HEK293 (cell line): Measurements from ENCODE around the gene MRPL3.

Source experiments
- CTCF ChIA-PET: fragments of 350-600 bp; formaldehyde crosslinking; extraction: SDS; loops from one replicate; lab custom pipeline; 2021; ENCODE audit warnings: antibody characterized with exemption; lab: Yijun Ruan, JAX
- POLR2A ChIA-PET: fragments of 300-600 bp; formaldehyde crosslinking; extraction: SDS; loops from one replicate; lab custom pipeline; 2020; ENCODE audit warnings: antibody characterized with exemption, inconsistent platforms; lab: Yijun Ruan, JAX
- H3K27ac ChIP-seq: fragments of 200-500 bp; sonication (Bioruptor generic); 2 replicates; pipeline ENCODE4 v1.5.1; 2014; ENCODE audit warnings: low read depth, low read length, control low read depth, inconsistent platforms; ENCODE audit errors: extremely low read depth
- H3K36me3 ChIP-seq, 2 experiments: fragments of 200-500 bp in 1 of 2; sonication (Bioruptor generic) in 1 of 2; 1 replicate in 1 of 2; 2 replicates in 1 of 2; pipeline ENCODE4 v1.5.1; 2014 to 2017; ENCODE audit warnings: inconsistent platforms in 2 of 2, low read length in 2 of 2; ENCODE audit not compliant: control insufficient read depth in 2 of 2, insufficient read depth in 1 of 2
- H3K4me1 ChIP-seq: fragments of 200-500 bp; sonication (Bioruptor generic); 2 replicates; pipeline ENCODE4 v1.5.1; 2014; ENCODE audit warnings: mild to moderate bottlenecking, low read length, inconsistent platforms; ENCODE audit not compliant: control insufficient read depth, insufficient read depth
- H3K4me3 ChIP-seq: 2 replicates; pipeline ENCODE4 v1.5.1; 2011; ENCODE audit warnings: low read depth, mild to moderate bottlenecking, control low read depth, low read length, moderate library complexity
- H3K9me3 ChIP-seq: fragments of 200-500 bp; sonication (Bioruptor generic); 2 replicates; pipeline ENCODE4 v1.5.1; 2014; ENCODE audit warnings: low read depth, low read length, inconsistent platforms; ENCODE audit not compliant: control insufficient read depth, insufficient read depth
- BCL11B ChIP-seq: fragments of 450-650 bp; formaldehyde crosslinking; IDR thresholded peaks from 2 replicates; pipeline ENCODE4 v1.5.1; 2016; ENCODE audit warnings: low read depth, missing biosample characterization, missing genetic modification characterization
- HOXA7 ChIP-seq: sonication (generic); formaldehyde crosslinking; IDR thresholded peaks from 2 replicates; pipeline ENCODE4 v1.8.1; 2022; ENCODE audit warnings: missing genetic modification reagents, borderline replicate concordance
- HOXC10 ChIP-seq: sonication (generic); formaldehyde crosslinking; IDR thresholded peaks from 2 replicates; pipeline ENCODE4 v1.8.1; 2023; ENCODE audit warnings: mild to moderate bottlenecking, missing genetic modification reagents
- IKZF3 ChIP-seq: fragments of 450-650 bp; IDR thresholded peaks from 2 replicates; pipeline ENCODE4 v1.5.0; 2018; ENCODE audit warnings: missing biosample characterization, mild to moderate bottlenecking, missing genetic modification characterization, moderate library complexity
- KLF17 ChIP-seq: fragments of 450-650 bp; formaldehyde crosslinking; IDR thresholded peaks from 2 replicates; pipeline ENCODE4 v1.5.1; 2016; ENCODE audit warnings: missing biosample characterization, missing genetic modification characterization
- KLF9 ChIP-seq: fragments of 450-650 bp; formaldehyde crosslinking; IDR thresholded peaks from 2 replicates; pipeline ENCODE4 v1.5.1; 2016; ENCODE audit warnings: missing biosample characterization, missing genetic modification characterization, low read depth
- SETDB1 ChIP-seq: IDR thresholded peaks from one replicate; pipeline ENCODE4 v1.6.1; 2017; ENCODE audit warnings: mild to moderate bottlenecking, low read length, moderate library complexity, mixed read lengths; ENCODE audit not compliant: insufficient read length
- ZBTB8A ChIP-seq: fragments of 450-650 bp; formaldehyde crosslinking; IDR thresholded peaks from 2 replicates; pipeline ENCODE4 v1.5.1; 2016; ENCODE audit warnings: missing biosample characterization, missing genetic modification characterization
- ZEB2 ChIP-seq: fragments of 450-650 bp; formaldehyde crosslinking; IDR thresholded peaks from 2 replicates; pipeline ENCODE4 v1.5.1; 2016; ENCODE audit warnings: missing biosample characterization, missing genetic modification characterization
- ZFP41 ChIP-seq: fragments of 450-650 bp; formaldehyde crosslinking; IDR thresholded peaks from 2 replicates; pipeline ENCODE4 v1.5.1; 2016; ENCODE audit warnings: missing biosample characterization, missing genetic modification characterization, borderline replicate concordance
- ZNF133 ChIP-seq: fragments of 450-650 bp; formaldehyde crosslinking; IDR thresholded peaks from 2 replicates; pipeline ENCODE4 v1.5.1; 2016; ENCODE audit warnings: missing biosample characterization, missing genetic modification characterization
- ZNF157 ChIP-seq: fragments of 450-650 bp; formaldehyde crosslinking; IDR thresholded peaks from 2 replicates; pipeline ENCODE4 v1.5.1; 2016; ENCODE audit warnings: missing biosample characterization, missing genetic modification characterization
- ZNF239 ChIP-seq: fragments of 450-650 bp; formaldehyde crosslinking; IDR thresholded peaks from 2 replicates; pipeline ENCODE4 v1.5.1; 2016; ENCODE audit warnings: missing biosample characterization, missing genetic modification characterization
- ZNF24 ChIP-seq: fragments of 450-650 bp; formaldehyde crosslinking; IDR thresholded peaks from 2 replicates; pipeline ENCODE4 v1.5.1; 2016; ENCODE audit warnings: missing biosample characterization, missing genetic modification characterization
- ZNF488 ChIP-seq: fragments of 450-650 bp; formaldehyde crosslinking; IDR thresholded peaks from 2 replicates; pipeline ENCODE4 v1.5.1; 2016; ENCODE audit warnings: missing biosample characterization, missing genetic modification characterization
- ZNF596 ChIP-seq: fragments of 450-650 bp; IDR thresholded peaks from 2 replicates; pipeline ENCODE4 v1.5.0; 2018; ENCODE audit warnings: missing biosample characterization, mild to moderate bottlenecking, missing genetic modification characterization, moderate library complexity
- ZNF600 ChIP-seq: fragments of 450-650 bp; formaldehyde crosslinking; IDR thresholded peaks from 2 replicates; pipeline ENCODE4 v1.5.1; 2016; ENCODE audit warnings: missing biosample characterization, missing genetic modification characterization
- ZNF610 ChIP-seq: fragments of 450-650 bp; formaldehyde crosslinking; IDR thresholded peaks from 2 replicates; pipeline ENCODE4 v1.5.1; 2016; ENCODE audit warnings: missing biosample characterization, missing genetic modification characterization, borderline replicate concordance
- ZNF677 ChIP-seq: fragments of 450-650 bp; IDR thresholded peaks from 2 replicates; pipeline ENCODE4 v1.5.0; 2018; ENCODE audit warnings: missing biosample characterization, mild to moderate bottlenecking, missing genetic modification characterization, moderate library complexity
- ZNF792 ChIP-seq: fragments of 450-650 bp; formaldehyde crosslinking; IDR thresholded peaks from 2 replicates; pipeline ENCODE4 v1.5.1; 2016; ENCODE audit warnings: missing biosample characterization, missing genetic modification characterization
- ZNF837 ChIP-seq: fragments of 450-650 bp; formaldehyde crosslinking; IDR thresholded peaks from 2 replicates; pipeline ENCODE4 v1.5.1; 2016; ENCODE audit warnings: missing biosample characterization, missing genetic modification characterization
- TF ChIP-seq, protein P1 (sequence below): fragments of 450-650 bp; formaldehyde crosslinking; IDR thresholded peaks from 2 replicates; pipeline ENCODE4 v1.5.1; 2016; ENCODE audit warnings: missing biosample characterization, missing genetic modification characterization
- TF ChIP-seq, protein P2 (sequence below): fragments of 450-650 bp; formaldehyde crosslinking; IDR thresholded peaks from 2 replicates; pipeline ENCODE4 v1.5.1; 2016; ENCODE audit warnings: missing biosample characterization, missing genetic modification characterization

Gene MRPL3

DNA sequence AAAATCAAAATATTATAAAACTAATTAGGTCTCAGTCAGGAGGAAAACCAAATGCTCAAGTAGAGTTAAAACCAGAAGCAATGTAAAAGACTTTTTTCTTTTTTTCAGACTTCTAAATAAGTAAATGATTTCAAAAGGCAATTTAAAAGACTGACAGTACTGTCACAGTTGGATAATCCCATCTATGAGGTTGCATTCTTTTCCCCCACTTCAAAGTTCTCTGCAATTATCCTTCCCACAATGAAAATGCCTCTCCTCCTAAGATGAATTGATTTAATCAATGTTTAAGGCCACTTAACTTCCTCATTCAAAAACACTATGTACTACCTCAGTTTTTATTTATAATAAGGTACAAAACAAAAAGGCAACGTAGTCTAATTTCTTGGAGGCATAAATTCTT, 8.1 kb downstream of the MRPL3 start:
- Histone ChIP-seq H3K27ac (no peak overlapping the region), H3K4me3 (no peak overlapping the region), H3K36me3 (peaks cover 46 to 92% of the 10 kb centered on the region in 2 experiments), H3K9me3 (no peaks in the 10 kb centered on the region), H3K4me1 (no peaks in the 10 kb centered on the region)
- ChIA-PET CTCF (no interaction called here), POLR2A (no interaction called here)
- no peak for TF ChIP-seq ZBTB8A (tag by site-specific recombination)
- no peak for TF ChIP-seq ZNF837 (tag by site-specific recombination)
- no peak for TF ChIP-seq HOXC10 (CRISPR knock-in tag)
- no peak for TF ChIP-seq KLF9 (tag by site-specific recombination)
- no peak for TF ChIP-seq ZNF596 (tag by site-specific recombination)
- no peak for TF ChIP-seq ZNF600 (tag by site-specific recombination)
- TF ChIP-seq, protein P1, sequence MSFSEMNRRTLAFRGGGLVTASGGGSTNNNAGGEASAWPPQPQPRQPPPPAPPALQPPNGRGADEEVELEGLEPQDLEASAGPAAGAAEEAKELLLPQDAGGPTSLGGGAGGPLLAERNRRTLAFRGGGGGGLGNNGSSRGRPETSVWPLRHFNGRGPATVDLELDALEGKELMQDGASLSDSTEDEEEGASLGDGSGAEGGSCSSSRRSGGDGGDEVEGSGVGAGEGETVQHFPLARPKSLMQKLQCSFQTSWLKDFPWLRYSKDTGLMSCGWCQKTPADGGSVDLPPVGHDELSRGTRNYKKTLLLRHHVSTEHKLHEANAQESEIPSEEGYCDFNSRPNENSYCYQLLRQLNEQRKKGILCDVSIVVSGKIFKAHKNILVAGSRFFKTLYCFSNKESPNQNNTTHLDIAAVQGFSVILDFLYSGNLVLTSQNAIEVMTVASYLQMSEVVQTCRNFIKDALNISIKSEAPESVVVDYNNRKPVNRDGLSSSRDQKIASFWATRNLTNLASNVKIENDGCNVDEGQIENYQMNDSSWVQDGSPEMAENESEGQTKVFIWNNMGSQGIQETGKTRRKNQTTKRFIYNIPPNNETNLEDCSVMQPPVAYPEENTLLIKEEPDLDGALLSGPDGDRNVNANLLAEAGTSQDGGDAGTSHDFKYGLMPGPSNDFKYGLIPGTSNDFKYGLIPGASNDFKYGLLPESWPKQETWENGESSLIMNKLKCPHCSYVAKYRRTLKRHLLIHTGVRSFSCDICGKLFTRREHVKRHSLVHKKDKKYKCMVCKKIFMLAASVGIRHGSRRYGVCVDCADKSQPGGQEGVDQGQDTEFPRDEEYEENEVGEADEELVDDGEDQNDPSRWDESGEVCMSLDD (tag by site-specific recombination): no peak
- TF ChIP-seq, protein P2, sequence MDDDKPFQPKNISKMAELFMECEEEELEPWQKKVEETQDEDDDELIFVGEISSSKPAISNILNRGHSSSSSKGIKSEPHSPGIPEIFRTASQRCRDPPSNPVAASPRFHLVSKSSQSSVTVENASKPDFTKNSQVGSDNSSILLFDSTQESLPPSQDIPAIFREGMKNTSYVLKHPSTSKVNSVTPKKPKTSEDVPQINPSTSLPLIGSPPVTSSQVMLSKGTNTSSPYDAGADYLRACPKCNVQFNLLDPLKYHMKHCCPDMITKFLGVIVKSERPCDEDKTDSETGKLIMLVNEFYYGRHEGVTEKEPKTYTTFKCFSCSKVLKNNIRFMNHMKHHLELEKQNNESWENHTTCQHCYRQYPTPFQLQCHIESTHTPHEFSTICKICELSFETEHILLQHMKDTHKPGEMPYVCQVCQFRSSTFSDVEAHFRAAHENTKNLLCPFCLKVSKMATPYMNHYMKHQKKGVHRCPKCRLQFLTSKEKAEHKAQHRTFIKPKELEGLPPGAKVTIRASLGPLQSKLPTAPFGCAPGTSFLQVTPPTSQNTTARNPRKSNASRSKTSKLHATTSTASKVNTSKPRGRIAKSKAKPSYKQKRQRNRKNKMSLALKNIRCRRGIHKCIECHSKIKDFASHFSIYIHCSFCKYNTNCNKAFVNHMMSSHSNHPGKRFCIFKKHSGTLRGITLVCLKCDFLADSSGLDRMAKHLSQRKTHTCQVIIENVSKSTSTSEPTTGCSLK (tag by site-specific recombination): no peak
- no peak for TF ChIP-seq ZNF24 (tag by site-specific recombination)
- TF ChIP-seq ZFP41 (tag by site-specific recombination): no peak
- TF ChIP-seq ZNF610 (tag by site-specific recombination): no peak
- TF ChIP-seq ZNF157 (tag by site-specific recombination): no peak
- no peak for TF ChIP-seq ZEB2 (tag by site-specific recombination)
- TF ChIP-seq BCL11B (tag by site-specific recombination): no peak
- TF ChIP-seq ZNF133 (tag by site-specific recombination): no peak
- TF ChIP-seq IKZF3 (tag by site-specific recombination): no peak

DNA sequence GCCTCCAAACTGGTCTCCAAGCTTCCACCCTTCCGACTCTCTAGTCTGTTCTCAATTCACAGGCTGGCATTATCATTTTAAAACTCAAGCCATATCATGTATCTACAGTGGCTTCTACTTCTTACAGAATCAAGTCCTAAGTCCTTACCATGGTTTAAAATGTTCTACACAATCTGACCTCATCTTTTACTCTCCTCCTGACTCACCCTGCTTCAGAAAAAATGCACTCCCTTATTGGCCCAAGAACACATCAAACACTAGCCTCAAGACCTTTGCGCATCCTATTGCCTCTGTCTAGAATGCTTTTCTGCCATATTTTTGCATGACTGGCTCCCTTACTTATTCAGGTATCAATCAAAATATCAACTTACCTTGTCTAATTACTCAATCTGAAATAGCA, 11.0 kb downstream of the MRPL3 start:
- Histone ChIP-seq H3K4me1 (no peaks in the 10 kb centered on the region), H3K4me3 (no peak overlapping the region), H3K27ac (no peak overlapping the region), H3K9me3 (no peaks in the 10 kb centered on the region), H3K36me3 (peaks cover 23 to 89% of the 10 kb centered on the region in 2 experiments)
- POLR2A ChIA-PET: interaction anchor here (0.6 kb wide), 1 partner anchor 9 kb away, joined by 3 read pairs; no protein-coding TSS in a partner anchor
- TF ChIP-seq SETDB1 (no peak), HOXA7 (CRISPR knock-in tag) (no peak), KLF17 (tag by site-specific recombination) (no peak), ZNF239 (no peak), ZNF488 (tag by site-specific recombination) (no peak), ZNF677 (tag by site-specific recombination) (no peak), ZNF792 (tag by site-specific recombination) (no peak)
- CTCF ChIA-PET: no interaction called here
